Measurements from ENCODE around the gene KIAA1217.

Gene KIAA1217

DNA sequence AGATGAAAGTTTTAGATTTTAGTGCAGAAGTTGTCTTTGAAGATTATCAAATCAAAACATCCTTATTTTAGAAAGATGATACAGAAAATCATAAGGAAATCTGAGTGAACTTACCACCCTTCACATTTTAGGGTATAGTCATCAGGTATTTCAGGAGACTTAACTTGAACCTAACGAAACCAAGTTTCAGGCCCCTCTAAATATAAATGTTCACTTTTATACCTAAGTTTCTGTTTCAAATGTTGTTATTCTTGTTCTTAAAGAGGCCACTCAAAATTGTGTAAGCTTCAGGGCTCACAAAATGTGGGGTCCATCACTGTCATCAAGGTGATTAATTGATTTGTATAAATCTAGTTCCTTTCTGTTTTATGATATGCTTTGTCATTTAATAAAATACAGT, 216.2 kb downstream of the KIAA1217 start:
- Histone ChIP-seq H3K9ac (ENCODE audit: low read length) (no peak overlapping the region), H3K9me3 (ENCODE audit: low read length) (no peaks in the 10 kb centered on the region), H3K4me1 (ENCODE audit: insufficient read depth, low read length, severe bottlenecking) (no peaks in the 10 kb centered on the region), H3K27ac (ENCODE audit: low read depth, low read length, poor library complexity, severe bottlenecking) (no peak overlapping the region), H3K27me3 (ENCODE audit: insufficient read depth, low read length) (no peaks in the 10 kb centered on the region), H3K4me3 (ENCODE audit: low read depth, low read length, poor library complexity, severe bottlenecking) (no peak overlapping the region), H3K9me2 (ENCODE audit: low read depth, low read length) (no peaks in the 10 kb centered on the region), H2AFZ (ENCODE audit: low read length) (no peak overlapping the region), H3F3A (ENCODE audit: insufficient read depth, low read length) (no peaks in the 10 kb centered on the region), H3K4me2 (ENCODE audit: low read length) (no peak overlapping the region), H4K20me1 (ENCODE audit: insufficient read depth, low read length) (no peaks in the 10 kb centered on the region), H3K79me2 (ENCODE audit: insufficient read depth, low read length) (no peaks in the 10 kb centered on the region), H3K36me3 (ENCODE audit: insufficient read depth, low read length) (no peaks in the 10 kb centered on the region)
- TF ChIP-seq EZH2 (IDR thresholded peaks at IDR 0.05; ENCODE audit: borderline replicate concordance, low read length), result no peak
- TF ChIP-seq, protein P1, sequence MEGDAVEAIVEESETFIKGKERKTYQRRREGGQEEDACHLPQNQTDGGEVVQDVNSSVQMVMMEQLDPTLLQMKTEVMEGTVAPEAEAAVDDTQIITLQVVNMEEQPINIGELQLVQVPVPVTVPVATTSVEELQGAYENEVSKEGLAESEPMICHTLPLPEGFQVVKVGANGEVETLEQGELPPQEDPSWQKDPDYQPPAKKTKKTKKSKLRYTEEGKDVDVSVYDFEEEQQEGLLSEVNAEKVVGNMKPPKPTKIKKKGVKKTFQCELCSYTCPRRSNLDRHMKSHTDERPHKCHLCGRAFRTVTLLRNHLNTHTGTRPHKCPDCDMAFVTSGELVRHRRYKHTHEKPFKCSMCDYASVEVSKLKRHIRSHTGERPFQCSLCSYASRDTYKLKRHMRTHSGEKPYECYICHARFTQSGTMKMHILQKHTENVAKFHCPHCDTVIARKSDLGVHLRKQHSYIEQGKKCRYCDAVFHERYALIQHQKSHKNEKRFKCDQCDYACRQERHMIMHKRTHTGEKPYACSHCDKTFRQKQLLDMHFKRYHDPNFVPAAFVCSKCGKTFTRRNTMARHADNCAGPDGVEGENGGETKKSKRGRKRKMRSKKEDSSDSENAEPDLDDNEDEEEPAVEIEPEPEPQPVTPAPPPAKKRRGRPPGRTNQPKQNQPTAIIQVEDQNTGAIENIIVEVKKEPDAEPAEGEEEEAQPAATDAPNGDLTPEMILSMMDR (IDR thresholded peaks at IDR 0.05; ENCODE audit: low read length), result no peak

DNA sequence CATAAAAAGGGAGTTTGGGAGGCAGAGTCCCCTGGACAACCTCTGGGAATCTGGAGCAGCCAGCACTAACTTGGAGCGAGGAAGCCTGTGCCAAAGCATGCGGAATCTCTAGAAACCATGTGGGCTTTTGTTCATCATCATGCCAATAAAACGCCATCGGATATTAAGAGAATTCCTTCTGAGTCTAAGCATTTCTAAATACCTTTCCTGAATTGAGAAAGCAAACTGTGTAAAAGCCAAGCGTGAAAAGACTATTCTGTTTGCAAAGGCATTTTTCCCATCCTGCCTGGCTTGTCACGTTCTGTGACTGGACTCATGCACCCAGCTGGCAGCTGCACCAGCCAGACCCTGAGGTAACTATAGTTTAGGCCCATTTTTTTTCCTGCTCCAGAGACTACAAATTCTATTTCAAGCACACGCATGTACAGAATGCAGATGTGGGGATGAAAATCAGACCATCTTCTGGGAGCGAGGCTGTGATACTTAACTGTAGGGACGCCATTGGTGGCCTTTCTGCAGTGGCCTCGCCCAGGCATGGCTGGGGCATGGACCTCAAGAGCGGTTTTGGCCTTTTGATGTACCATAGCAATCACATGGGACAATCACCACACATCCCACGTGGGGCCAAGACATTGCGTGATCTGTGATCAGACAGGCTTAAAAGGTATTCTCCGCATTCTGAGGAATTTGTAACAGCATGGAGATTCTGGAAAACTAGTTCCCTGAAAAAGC, 218.9 kb downstream of the KIAA1217 start:
- no peaks in the 10 kb centered on the region for H3K36me3 ChIP-seq (ENCODE audit: insufficient read depth, low read length)
- H2AFZ ChIP-seq (ENCODE audit: low read length), result no peak overlapping the region
- no peak overlapping the region for H3K27ac ChIP-seq (ENCODE audit: low read depth, low read length, poor library complexity, severe bottlenecking)
- H3K27me3 ChIP-seq (ENCODE audit: insufficient read depth, low read length), result no peaks in the 10 kb centered on the region
- no peak overlapping the region for H3K4me3 ChIP-seq (ENCODE audit: low read depth, low read length, poor library complexity, severe bottlenecking)
- H3K9me2 ChIP-seq (ENCODE audit: low read depth, low read length), result no peaks in the 10 kb centered on the region
- no peaks in the 10 kb centered on the region for H3K79me2 ChIP-seq (ENCODE audit: insufficient read depth, low read length)
- H3K4me2 ChIP-seq (ENCODE audit: low read length), result no peak overlapping the region
- H3K9ac ChIP-seq (ENCODE audit: low read length), result no peak overlapping the region
- TF ChIP-seq EZH2 (IDR thresholded peaks at IDR 0.05; ENCODE audit: borderline replicate concordance, low read length), result no peak
- TF ChIP-seq, protein P1 (IDR thresholded peaks at IDR 0.05; ENCODE audit: low read length), result no peak
- H3K4me1 ChIP-seq (ENCODE audit: insufficient read depth, low read length, severe bottlenecking), result no peaks in the 10 kb centered on the region
- no peaks in the 10 kb centered on the region for H3F3A ChIP-seq (ENCODE audit: insufficient read depth, low read length)
- H4K20me1 ChIP-seq (ENCODE audit: insufficient read depth, low read length), result no peaks in the 10 kb centered on the region
- no peaks in the 10 kb centered on the region for H3K9me3 ChIP-seq (ENCODE audit: low read length)

DNA sequence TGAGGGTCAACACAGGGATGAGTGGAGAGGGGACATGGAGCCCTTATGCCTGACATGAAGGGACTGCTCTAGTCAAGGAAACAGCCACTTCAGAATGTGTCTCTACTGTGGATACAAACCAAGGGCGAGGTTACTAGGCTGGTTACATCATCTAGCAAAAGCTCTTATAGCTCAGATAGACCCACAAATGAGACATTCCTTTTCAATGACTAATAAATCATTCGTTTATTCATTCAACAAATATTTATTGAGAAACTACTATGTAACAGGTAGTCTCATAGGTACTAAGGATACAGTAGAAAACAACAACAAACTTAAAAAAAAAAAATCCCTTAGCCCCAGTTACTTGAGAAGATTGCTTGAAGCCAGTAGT, 219.5 kb downstream of the KIAA1217 start:
- Histone ChIP-seq H4K20me1 (ENCODE audit: insufficient read depth, low read length) (no peaks in the 10 kb centered on the region), H3K9me3 (ENCODE audit: low read length) (no peaks in the 10 kb centered on the region), H3K9me2 (ENCODE audit: low read depth, low read length) (no peaks in the 10 kb centered on the region), H3K79me2 (ENCODE audit: insufficient read depth, low read length) (no peaks in the 10 kb centered on the region), H3K4me1 (ENCODE audit: insufficient read depth, low read length, severe bottlenecking) (no peaks in the 10 kb centered on the region), H3K27me3 (ENCODE audit: insufficient read depth, low read length) (no peaks in the 10 kb centered on the region), H3F3A (ENCODE audit: insufficient read depth, low read length) (no peaks in the 10 kb centered on the region), H3K4me3 (ENCODE audit: low read depth, low read length, poor library complexity, severe bottlenecking) (no peak overlapping the region), H3K9ac (ENCODE audit: low read length) (no peak overlapping the region), H3K4me2 (ENCODE audit: low read length) (no peak overlapping the region), H2AFZ (ENCODE audit: low read length) (no peak overlapping the region), H3K36me3 (ENCODE audit: insufficient read depth, low read length) (no peaks in the 10 kb centered on the region), H3K27ac (ENCODE audit: low read depth, low read length, poor library complexity, severe bottlenecking) (no peak overlapping the region)
- TF ChIP-seq, protein P1 (IDR thresholded peaks at IDR 0.05; ENCODE audit: low read length), result no peak
- no peak for TF ChIP-seq EZH2 (IDR thresholded peaks at IDR 0.05; ENCODE audit: borderline replicate concordance, low read length)
